H1 (cell line): ENCODE data around the gene C19orf53. TPM values are rescaled to one million over a fixed set of nuclear protein-coding genes. Genes with fewer than 3 reads are reported as not detected.

Experiments used
- NANOG ChIP-seq: IDR thresholded peaks from 2 replicates; pipeline ENCODE4 v1.6.1; 2011; ENCODE audit warnings: low read length, low read depth, mild to moderate bottlenecking, inconsistent platforms; ENCODE audit not compliant: insufficient read depth, poor library complexity, severe bottlenecking
- RBBP5 ChIP-seq: IDR thresholded peaks from 2 replicates; pipeline ENCODE4 v1.7.1; 2012; ENCODE audit warnings: low read depth, mild to moderate bottlenecking, inconsistent platforms, low read length, moderate library complexity, borderline replicate concordance
- RFX5 ChIP-seq: IDR thresholded peaks from 2 replicates; pipeline ENCODE4 v1.6.1; 2011; ENCODE audit warnings: low read depth, low read length, improper control_type of control experiment, borderline replicate concordance
- SIRT6 ChIP-seq: IDR thresholded peaks from one replicate; pipeline ENCODE4 v1.7.1; 2012; ENCODE audit warnings: low read length, inconsistent platforms
- polyA plus RNA-seq, 7 experiments: library from polyadenylated mRNA; depleted of rRNA in 3 of 7; stranded (reverse) in 5 of 7; unstranded in 2 of 7; fragments of >200 nt in 5 of 7; fragments of 200-250 nt in 2 of 7; gene quantifications; 1 replicate in 5 of 7; 2 replicates in 1 of 7; 4 replicates in 1 of 7; pipeline versions ENCODE4 v1.2.1 to v1.2.3, GENCODE V29; 2011 to 2013; ENCODE audit warnings: missing spikeins in 2 of 7, mixed read lengths in 2 of 7
- total RNA-seq: library from RNA; stranded (reverse); fragmentation: NEBNext Ultra II Directional; extraction: Animal tissue kit (Norgen Biotek cat#: 25700); gene quantifications from 2 replicates; pipeline ENCODE4 v1.2.1, GENCODE V29; 2021
- TF ChIP-seq, protein P1 (sequence below): IDR thresholded peaks from 2 replicates; pipeline ENCODE4 v1.6.1; 2012; ENCODE audit warnings: low read length, inconsistent platforms

Gene C19orf53
- total and polyA plus RNA-seq, 2 of the 8 experiments (the other 6 are each of a cell fraction or from before 2014, with no cell fraction given) = 104 to 169 TPM

DNA sequence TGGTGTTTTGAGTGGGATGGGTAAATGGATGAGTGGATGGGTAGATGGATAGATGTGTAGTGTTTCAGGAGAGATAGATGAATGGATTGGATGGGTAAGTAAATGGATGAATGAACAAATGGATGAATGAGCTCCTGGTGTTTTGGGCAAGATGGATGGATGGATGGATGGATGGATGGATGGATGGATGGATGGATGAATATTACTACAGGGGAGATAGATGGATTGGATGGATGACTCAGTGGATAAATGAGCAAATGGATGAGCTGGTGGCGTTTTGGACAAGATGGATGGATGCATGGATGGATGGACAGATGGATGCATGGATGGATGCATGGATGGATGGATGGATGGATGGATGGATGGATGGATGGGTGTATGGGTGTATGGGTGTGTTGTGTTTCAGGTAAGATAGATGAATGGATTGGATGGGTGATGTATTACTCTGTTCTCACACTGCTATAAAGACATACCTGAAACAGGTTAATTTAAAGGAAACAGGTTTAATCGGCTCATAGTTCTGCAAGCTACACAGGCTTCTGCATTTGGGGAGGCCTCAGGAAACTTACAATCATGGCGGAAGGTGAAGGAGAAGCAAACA lies 33.3 kb downstream of the C19orf53 start (continued):
- TF ChIP-seq NANOG (no peak), RFX5 (no peak), RBBP5 (no peak), SIRT6 (no peak)
- TF ChIP-seq, protein P1, sequence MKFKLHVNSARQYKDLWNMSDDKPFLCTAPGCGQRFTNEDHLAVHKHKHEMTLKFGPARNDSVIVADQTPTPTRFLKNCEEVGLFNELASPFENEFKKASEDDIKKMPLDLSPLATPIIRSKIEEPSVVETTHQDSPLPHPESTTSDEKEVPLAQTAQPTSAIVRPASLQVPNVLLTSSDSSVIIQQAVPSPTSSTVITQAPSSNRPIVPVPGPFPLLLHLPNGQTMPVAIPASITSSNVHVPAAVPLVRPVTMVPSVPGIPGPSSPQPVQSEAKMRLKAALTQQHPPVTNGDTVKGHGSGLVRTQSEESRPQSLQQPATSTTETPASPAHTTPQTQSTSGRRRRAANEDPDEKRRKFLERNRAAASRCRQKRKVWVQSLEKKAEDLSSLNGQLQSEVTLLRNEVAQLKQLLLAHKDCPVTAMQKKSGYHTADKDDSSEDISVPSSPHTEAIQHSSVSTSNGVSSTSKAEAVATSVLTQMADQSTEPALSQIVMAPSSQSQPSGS = no peak
